HG02840 (cell line): ENCODE measurements around the gene PLS1.
"Not testable (repeated sequence)": the region's sequence is repeated elsewhere in the genome, so short reads cannot be mapped to it uniquely, and the experiment has no call there.

ENCODE experiments used
- ATAC-seq: cut with Tn5 transposase; IDR thresholded peaks from one replicate; pipeline ENCODE4 v1.9.1; 2021; ENCODE audit warnings: mild to moderate bottlenecking, moderate library complexity, moderate number of reproducible peaks; ENCODE audit not compliant: unreplicated experiment, low FRiP score

PLS1 gene

DNA sequence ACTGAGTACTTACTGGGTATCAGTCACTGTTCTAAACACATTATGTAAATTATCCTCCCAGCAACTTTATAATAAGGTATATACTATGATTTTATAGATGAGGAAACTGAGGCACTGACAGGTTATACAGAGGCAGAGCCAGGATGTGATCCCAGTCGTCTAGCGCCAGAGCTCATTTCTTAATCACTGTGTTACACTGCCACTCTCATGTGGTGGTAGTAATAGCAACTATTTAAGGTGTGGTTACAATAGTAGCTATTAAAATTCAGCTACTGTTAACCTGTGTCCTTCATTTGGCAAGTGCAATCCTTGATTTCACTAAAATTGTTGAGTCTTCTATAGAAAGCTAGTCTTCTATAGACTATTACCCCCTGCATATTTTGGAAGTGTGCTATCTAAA, 84.5 kb downstream of the PLS1 start:
- no peak for ATAC-seq

GRCh38 chr3:142690613-142691012, 94.4 kb downstream of the PLS1 start:
- ATAC-seq: no peak

- no peak for ATAC-seq
Measured at GRCh38 chr3:142691527-142691926, 95.3 kb downstream of the PLS1 start.

DNA sequence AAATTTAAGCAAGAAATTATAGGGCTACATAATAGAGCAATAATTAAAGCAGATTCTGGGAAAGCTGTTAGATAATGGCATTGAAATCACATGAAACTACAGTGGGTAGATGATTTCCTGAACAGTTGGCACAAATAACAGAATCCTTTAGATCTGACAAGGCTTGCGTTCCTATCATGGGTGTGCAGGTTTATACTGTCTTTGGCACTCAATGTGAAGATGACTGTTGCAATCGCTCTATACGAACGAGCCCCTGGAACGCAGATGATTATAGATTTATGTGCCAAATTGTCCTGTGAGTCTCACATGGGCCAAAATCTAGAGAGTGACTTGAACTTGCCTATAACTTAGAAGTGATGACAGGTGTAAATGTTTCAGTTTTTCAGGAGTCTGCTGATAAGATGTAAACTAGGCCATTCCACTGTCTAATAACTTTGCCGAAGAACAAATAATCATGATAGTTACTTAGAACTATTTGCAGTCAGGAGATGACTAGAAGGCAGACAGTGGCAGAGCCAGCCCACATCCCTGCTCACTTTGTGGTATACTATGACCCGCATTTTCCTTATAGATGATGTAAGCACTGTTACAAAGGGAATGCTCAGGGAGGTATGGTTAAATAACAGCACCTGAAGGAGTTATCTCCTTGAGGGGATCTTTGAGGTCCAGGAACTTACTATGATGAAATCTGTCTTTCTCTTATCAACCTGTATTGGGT, 97.1 kb downstream of the PLS1 start:
- ATAC-seq: no peak

- no peak for ATAC-seq
Measured at GRCh38 chr3:142694225-142694624, 98.0 kb downstream of the PLS1 start.

GRCh38 chr3:142705198-142705597, 109.0 kb downstream of the PLS1 start:
- ATAC-seq: no peak

DNA sequence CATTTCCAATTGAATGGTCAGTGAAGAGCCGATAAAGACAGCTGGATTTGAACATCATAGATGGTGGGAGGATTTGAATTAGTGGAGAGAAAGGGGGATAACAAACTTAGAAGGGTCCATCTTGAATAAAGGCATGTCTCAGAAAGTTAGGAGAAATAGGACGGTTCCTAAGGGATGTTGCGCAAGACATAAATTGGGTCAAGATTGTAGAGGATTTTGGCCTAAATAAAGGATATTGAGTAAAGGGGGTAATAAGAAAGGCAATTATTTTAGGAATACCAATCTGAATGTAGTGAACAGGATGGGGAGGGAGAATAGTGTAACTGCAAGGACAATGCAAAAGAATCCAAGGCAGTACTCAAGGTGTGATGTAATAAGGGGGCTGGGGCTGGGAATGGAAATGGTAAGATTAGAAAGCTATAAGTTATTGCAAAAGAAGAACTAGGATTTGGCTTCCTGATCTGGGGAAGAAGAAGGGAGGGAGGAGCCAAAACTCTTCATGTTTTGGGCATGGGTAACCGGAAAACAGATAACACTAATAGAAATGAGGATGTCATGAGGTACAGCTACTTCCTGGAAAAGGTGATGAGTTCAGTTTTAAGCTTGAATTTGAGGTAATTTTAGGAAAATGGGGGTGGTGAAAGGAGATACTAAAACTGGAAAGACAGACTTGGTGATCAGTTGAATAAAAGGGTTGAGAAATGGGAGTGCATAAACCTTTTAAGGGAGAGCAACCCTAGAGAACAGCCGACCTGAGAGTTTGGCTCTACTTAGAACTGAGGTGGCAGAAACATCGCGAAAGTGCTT, 110.3 kb downstream of the PLS1 start:
- ATAC-seq: no peak

- ATAC-seq: no peak
Measured at GRCh38 chr3:142709207-142709606, 113.0 kb downstream of the PLS1 start.

GRCh38 chr3:142714882-142715281, 118.7 kb downstream of the PLS1 start:
- ATAC-seq: not testable (repeated sequence)

DNA sequence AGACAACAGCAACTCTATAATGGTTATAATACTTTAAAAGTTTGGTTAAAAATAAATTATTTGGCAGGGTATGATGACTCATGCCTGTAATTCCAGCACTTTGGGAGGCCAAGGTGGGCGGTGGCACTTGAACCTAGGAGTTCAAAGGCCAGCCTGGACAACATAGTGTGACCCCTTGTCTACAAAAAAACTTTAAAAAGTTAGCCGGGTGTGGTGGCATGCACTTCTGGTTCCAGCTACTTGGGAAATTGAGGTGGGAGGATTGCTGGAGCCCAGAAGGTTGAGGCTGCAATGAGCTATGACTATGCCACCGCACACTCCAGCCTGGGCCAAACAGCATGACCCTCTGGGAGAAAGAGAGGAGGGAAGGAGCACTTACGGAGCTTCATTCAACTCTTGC, 119.9 kb downstream of the PLS1 start:
- ATAC-seq: no peak

GRCh38 chr3:142723665-142723967, 127.4 kb downstream of the PLS1 start:
- ATAC-seq: no peak

DNA sequence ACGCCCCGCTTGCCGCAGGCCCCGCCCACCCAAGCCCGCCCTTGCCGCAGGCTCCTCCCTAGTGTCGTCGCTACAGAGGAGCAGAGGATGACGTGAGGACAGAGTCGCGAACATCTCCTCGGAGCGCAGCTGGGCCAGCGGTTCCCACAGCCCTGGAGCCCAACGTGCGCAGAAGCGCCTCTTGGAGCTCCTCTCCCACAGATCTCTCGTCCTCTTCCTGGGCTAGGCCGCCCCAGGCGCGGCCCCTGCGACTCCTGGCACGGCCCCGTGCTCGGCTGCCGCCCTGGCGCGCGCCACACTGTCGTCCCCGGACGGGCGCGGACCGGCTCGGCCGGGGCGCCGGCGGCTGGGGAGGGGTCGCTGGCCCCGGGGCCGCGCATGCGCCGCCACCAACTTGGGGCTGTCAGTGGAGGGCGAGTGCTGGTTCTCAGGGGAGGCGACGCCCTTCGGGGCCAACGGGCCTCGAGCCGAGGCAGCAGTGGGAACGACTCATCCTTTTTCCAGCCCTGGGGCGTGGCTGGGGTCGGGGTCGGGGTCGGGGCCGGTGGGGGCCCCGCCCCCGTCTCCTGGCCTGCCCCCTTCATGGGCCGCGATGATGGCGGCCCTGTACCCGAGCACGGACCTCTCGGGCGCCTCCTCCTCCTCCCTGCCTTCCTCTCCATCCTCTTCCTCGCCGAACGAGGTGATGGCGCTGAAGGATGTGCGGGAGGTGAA, 127.9 kb downstream of the PLS1 start, which contains the start of gene TRPC1:
TSS of gene TRPC1 (plus strand) at position 67 of the 714 bp plus-strand sequence. CDS start at position 593, 526 bp downstream.
- ATAC-seq: peak; percentile 95

DNA sequence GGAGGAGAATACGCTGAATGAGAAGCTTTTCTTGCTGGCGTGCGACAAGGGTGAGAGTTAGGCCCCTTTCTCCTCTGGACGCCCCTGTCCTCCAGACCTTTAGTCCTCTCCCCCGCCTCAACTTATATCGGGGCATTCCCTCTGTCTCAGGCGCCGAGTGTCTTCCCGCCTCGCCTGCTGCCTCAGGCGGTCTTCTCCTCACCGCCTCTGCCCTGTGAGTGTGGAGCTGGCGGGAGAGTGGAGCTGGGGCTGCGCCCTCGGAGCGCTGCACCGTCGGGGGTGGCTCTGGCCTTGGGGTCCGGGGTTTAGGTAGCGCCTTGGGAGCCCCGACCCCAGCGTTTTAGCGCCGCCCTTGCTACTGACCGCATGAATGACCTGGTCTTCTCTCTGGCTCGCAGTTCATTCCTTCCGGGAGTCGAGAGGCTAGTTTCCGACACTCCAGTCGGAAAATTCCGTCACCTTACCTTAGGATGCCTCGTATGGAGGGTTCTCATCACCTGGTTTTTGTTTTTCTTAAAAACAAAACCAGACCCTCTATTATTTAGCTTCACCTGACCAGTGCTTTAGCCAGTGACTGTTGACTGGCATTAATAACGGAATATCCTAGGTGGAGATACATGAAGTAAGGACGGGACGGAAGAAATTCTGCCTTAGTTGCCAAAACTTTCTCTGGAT, 128.6 kb downstream of the PLS1 start:
- ATAC-seq: peak; percentile 15

DNA sequence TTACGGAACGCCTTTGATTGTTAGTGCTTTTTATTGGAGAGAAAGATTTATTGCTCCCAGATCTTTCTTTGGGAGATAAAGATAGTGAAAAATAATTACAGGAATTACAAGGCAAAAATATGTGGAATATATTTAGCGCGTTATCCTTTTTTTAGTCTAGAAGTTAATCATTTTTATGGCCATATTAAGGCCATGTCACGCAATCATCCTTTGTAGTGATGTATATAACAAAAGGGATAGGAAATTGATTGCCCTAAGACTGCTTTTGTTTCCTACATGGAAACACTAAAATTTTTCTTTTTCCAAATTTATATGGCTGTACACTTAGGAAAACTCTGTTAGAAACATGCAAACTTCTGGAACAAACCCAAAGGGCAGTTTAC, 129.2 kb downstream of the PLS1 start:
- ATAC-seq: no peak

- no peak for ATAC-seq
Measured at GRCh38 chr3:142726017-142726416, 129.8 kb downstream of the PLS1 start.

- no peak for ATAC-seq
Measured at GRCh38 chr3:142732066-142732465, 135.9 kb downstream of the PLS1 start.

DNA sequence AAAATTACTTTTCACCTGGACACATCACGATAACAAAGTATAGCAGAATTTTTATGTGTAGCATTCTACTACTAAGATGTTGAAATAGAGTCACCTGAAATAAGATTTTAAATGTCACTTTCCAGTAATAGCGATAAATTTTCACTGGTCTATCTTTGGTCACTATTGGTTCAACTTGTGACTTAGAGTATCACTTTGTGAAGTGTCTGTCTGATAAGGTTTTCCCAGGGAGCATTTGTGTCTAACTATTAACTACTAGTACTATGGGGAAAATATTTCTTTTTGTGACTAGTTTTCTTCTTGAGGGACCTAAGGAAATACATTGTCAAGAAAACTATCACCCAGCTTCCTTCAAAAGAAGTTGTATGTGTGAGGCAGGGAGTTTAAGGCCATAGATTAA, 138.6 kb downstream of the PLS1 start:
- ATAC-seq: no peak

- ATAC-seq: no peak
Measured at GRCh38 chr3:142735462-142735861, 139.3 kb downstream of the PLS1 start.

- ATAC-seq: no peak
Measured at GRCh38 chr3:142738396-142738795, 142.2 kb downstream of the PLS1 start.

- ATAC-seq: no peak
Measured at GRCh38 chr3:142746646-142747045, 150.5 kb downstream of the PLS1 start.

DNA sequence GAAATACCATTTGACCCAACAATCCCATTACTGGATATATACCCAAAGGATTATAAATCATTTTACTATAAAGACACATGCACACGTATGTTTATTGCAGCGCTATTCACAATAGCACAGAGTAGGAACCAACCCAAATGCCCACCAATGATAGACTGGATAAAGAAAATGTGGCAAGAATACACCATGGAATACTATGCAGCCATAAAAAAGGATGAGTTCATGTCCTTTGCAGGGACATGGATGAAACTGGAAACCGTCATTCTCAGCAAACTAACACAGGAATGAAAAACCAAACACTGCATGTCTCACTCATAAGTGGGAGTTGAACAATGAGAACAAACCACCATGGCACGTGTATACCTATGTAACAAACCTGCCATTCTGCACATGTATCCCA, 154.3 kb downstream of the PLS1 start:
- not testable (repeated sequence) for ATAC-seq
